CD14-positive monocyte (primary cell): ENCODE measurements around the gene SLC39A6. TPM values are rescaled to one million over a fixed set of nuclear protein-coding genes. Genes with fewer than 3 reads are reported as not detected.
A peak's percentile ranks its signal among the peaks of the same experiment; 100 is the strongest.

ENCODE experiments used
- DNase-seq, 3 donors: peaks; one replicate each; pipeline ENCODE4 v3.0.0-alpha.2; 2011 to 2022
- H2AFZ ChIP-seq: 2 replicates; pipeline ENCODE4 v1.6.0; 2012; ENCODE audit warnings: mild to moderate bottlenecking, low read depth, low read length, inconsistent platforms; ENCODE audit not compliant: insufficient read depth, poor library complexity, severe bottlenecking
- H3K27ac ChIP-seq, 2 donors: 1 replicate in 1 of 2; 2 replicates in 1 of 2; pipeline ENCODE4 v1.5.1; 2012 to 2013; ENCODE audit warnings: low read length in 2 of 2, control low read depth in 1 of 2, inconsistent platforms in 1 of 2, low read depth in 1 of 2, mild to moderate bottlenecking in 1 of 2
- H3K27me3 ChIP-seq, 2 donors: one replicate each; pipeline versions ENCODE4 v1.6.0 to v1.6.1; 2011 to 2013; ENCODE audit warnings: low read length in 2 of 2; ENCODE audit not compliant: control insufficient read depth in 2 of 2, insufficient read depth in 2 of 2
- H3K36me3 ChIP-seq, 2 donors: replicated peaks in 1 of 2; 1 replicate in 1 of 2; 2 replicates in 1 of 2; pipeline versions ENCODE4 v1.5.1 to v1.6.1; 2012 to 2013; ENCODE audit warnings: low read length in 2 of 2, control low read depth in 1 of 2, inconsistent platforms in 1 of 2, mild to moderate bottlenecking in 1 of 2; ENCODE audit not compliant: insufficient read depth in 2 of 2, control insufficient read depth in 1 of 2
- H3K4me1 ChIP-seq, 2 donors: 1 replicate in 1 of 2; 2 replicates in 1 of 2; pipeline versions ENCODE4 v1.5.1 to v1.6.1; 2012 to 2013; ENCODE audit warnings: low read length in 2 of 2, control low read depth in 1 of 2, inconsistent platforms in 1 of 2, mild to moderate bottlenecking in 1 of 2, moderate library complexity in 1 of 2; ENCODE audit not compliant: insufficient read depth in 2 of 2, control insufficient read depth in 1 of 2
- H3K4me2 ChIP-seq: replicated peaks from 2 replicates; pipeline ENCODE3; 2012; ENCODE audit warnings: low read length, moderate library complexity, mild to moderate bottlenecking; ENCODE audit not compliant: poor library complexity, severe bottlenecking; ENCODE audit errors: extremely low read depth
- H3K4me3 ChIP-seq, 3 experiments: fragments of 200-600 bp in 1 of 3; sonication (generic) in 1 of 3; replicated peaks in 1 of 3; 1 replicate in 2 of 3; 2 replicates in 1 of 3; pipeline ENCODE4 v1.5.1; 2011 to 2013; ENCODE audit warnings: low read length in 3 of 3, mild to moderate bottlenecking in 3 of 3, control low read depth in 2 of 3, low read depth in 2 of 3, inconsistent platforms in 1 of 3, moderate library complexity in 1 of 3
- H3K79me2 ChIP-seq: 2 replicates; pipeline ENCODE4 v1.6.0; 2012; ENCODE audit warnings: mild to moderate bottlenecking, control low read depth, inconsistent platforms, low read length, moderate library complexity; ENCODE audit not compliant: insufficient read depth
- H3K9ac ChIP-seq: 2 replicates; pipeline ENCODE4 v1.6.0; 2017; ENCODE audit warnings: low read length, mild to moderate bottlenecking; ENCODE audit not compliant: insufficient read depth, poor library complexity, severe bottlenecking
- H3K9me3 ChIP-seq, 2 donors: replicated peaks in 1 of 2; 1 replicate in 1 of 2; 2 replicates in 1 of 2; pipeline versions ENCODE4 v1.5.1 to v1.6.1; 2012 to 2013; ENCODE audit warnings: low read length in 2 of 2, control low read depth in 1 of 2; ENCODE audit not compliant: control insufficient read depth in 1 of 2, insufficient read depth in 1 of 2
- H4K20me1 ChIP-seq: 2 replicates; pipeline ENCODE4 v1.6.0; 2012; ENCODE audit warnings: mild to moderate bottlenecking, low read length, control low read depth, moderate library complexity; ENCODE audit not compliant: insufficient read depth
- H3K27ac Mint-ChIP-seq, 7 donors: one replicate each; pipeline ENCODE4 v1.8.0; 2020; ENCODE audit warnings: mild to moderate bottlenecking in 7 of 7, mixed read lengths in 7 of 7, moderate library complexity in 6 of 7, inconsistent platforms in 2 of 7
- H3K27me3 Mint-ChIP-seq, 3 donors: one replicate each; pipeline ENCODE4 v1.8.0; 2021 to 2022; ENCODE audit warnings: low read depth in 3 of 3, mild to moderate bottlenecking in 3 of 3, mixed read lengths in 3 of 3, moderate library complexity in 3 of 3, inconsistent platforms in 1 of 3
- H3K36me3 Mint-ChIP-seq, 2 donors: one replicate each; pipeline ENCODE4 v1.8.0; 2020; ENCODE audit warnings: mixed read lengths in 2 of 2, inconsistent platforms in 1 of 2, mild to moderate bottlenecking in 1 of 2
- H3K4me1 Mint-ChIP-seq: one replicate; pipeline ENCODE4 v1.8.0; 2020; ENCODE audit warnings: mild to moderate bottlenecking, mixed read lengths
- H3K4me3 Mint-ChIP-seq, 2 donors: one replicate each; pipeline ENCODE4 v1.8.0; 2020; ENCODE audit warnings: mild to moderate bottlenecking in 2 of 2, mixed read lengths in 2 of 2, moderate library complexity in 1 of 2
- H3K9me3 Mint-ChIP-seq, 7 donors: one replicate each; pipeline ENCODE4 v1.8.0; 2020 to 2022; ENCODE audit warnings: mixed read lengths in 7 of 7, mild to moderate bottlenecking in 6 of 7, moderate library complexity in 6 of 7, inconsistent platforms in 2 of 7
- CTCF ChIP-seq: fragments of 200-600 bp; IDR thresholded peaks from one replicate; pipeline ENCODE4 v1.8.0; 2022; ENCODE audit warnings: antibody characterized with exemption, mild to moderate bottlenecking
- WGBS: methylation state at CpG from one replicate; pipeline ENCODE4 v1.1.5; 2013; ENCODE audit warnings: missing lambda C conversion rate; ENCODE audit not compliant: insufficient coverage; 5-methylcytosine and 5-hydroxymethylcytosine counted together
- intact Hi-C, 2 donors: fragments of 100-400 bp; cut with micrococcal nuclease; formaldehyde crosslinking; loops; one replicate each; pipeline versions ENCODE4 v1.15.0 to v1.15.1; 2023
- polyA plus RNA-seq, 3 donors: library from polyadenylated mRNA; depleted of rRNA in 1 of 3; unstranded in 2 of 3; stranded (reverse) in 1 of 3; fragments of 300-500 nt in 2 of 3; fragments of >200 nt in 1 of 3; fragmentation: Illumina TruSeq in 2 of 3; gene quantifications; 1 replicate in 2 of 3; 2 replicates in 1 of 3; pipeline ENCODE4 v1.2.3, GENCODE V29; 2012 to 2021

Gene SLC39A6
- polyA plus RNA-seq, 3 donors, result 13.2 to 20.1 (median 16.8) TPM

- WGBS, result under 1% methylated on average over 64 of the region's 66 CpGs
- H3K27me3 ChIP-seq, result no peaks in the 10 kb centered on the region
- DNase-seq, result peak; percentile 93 to 97 (median 96)
- H3K4me3 Mint-ChIP-seq, result peak within 1 kb of the TSS; percentile 88 to 95
- TF ChIP-seq CTCF, result no peak
- peaks cover 7 to 15% of the 10 kb centered on the region in 2 donors for H3K36me3 Mint-ChIP-seq
- peaks cover 9 to 21% of the 10 kb centered on the region in 2 donors for H3K4me1 ChIP-seq
- peak within 1 kb of the TSS; percentile 75 for H2AFZ ChIP-seq
- no peaks in the 10 kb centered on the region for H3K9me3 ChIP-seq
- peak within 1 kb of the TSS; percentile 79 for H3K4me2 ChIP-seq
- peaks cover 0 to 5% (median 0%) of the 10 kb centered on the region in 7 donors for H3K9me3 Mint-ChIP-seq
- peaks cover 7% of the 10 kb centered on the region for H4K20me1 ChIP-seq
- intact Hi-C loops, result loop anchor here (1.0 to 10.0 kb wide), 6 partner anchors 57 to 723 kb away; partner anchors contain the start of genes ELP2 (in 2 of the 2), RMP24 (in 2 of the 2), SLC39A6 (in 2 of the 2) and ZNF24 (in 1 of the 2)
- peak within 1 kb of the TSS; percentile 84 to 86 (median 86) for H3K4me3 ChIP-seq
- H3K27ac Mint-ChIP-seq, result peak within 1 kb of the TSS; percentile 93 to 98 (median 97)
- peak within 1 kb of the TSS; percentile 96 to 98 for H3K27ac ChIP-seq
- peaks cover 27% of the 10 kb centered on the region for H3K4me1 Mint-ChIP-seq
- peaks cover 0 to 8% of the 10 kb centered on the region in 2 donors for H3K36me3 ChIP-seq
- peak within 1 kb of the TSS; percentile 96 for H3K9ac ChIP-seq
- H3K27me3 Mint-ChIP-seq, result peaks cover 5 to 6% (median 5%) of the 10 kb centered on the region in 3 donors
- H3K79me2 ChIP-seq, result peaks cover 50% of the 10 kb centered on the region
These were observed 61.8 kb downstream of the SLC39A6 start, which contains the start of gene RPRD1A for GRCh38 chr18:36067055-36067957. Gene RPRD1A, minus strand, starts transcription at chr18:36067559. Its CDS starts 155 bp downstream, at chr18:36067404.

- H3K4me1 ChIP-seq, result peaks cover 9 to 21% of the 10 kb centered on the region in 2 donors
- peak overlapping the region; percentile 96 for H3K9ac ChIP-seq
- peak overlapping the region; percentile 75 for H2AFZ ChIP-seq
- H3K27me3 Mint-ChIP-seq, result peaks cover 5% of the 10 kb centered on the region in 3 donors
- H3K4me1 Mint-ChIP-seq, result peaks cover 27% of the 10 kb centered on the region
- peaks cover 56% of the 10 kb centered on the region for H3K79me2 ChIP-seq
- TF ChIP-seq CTCF, result no peak
- H3K36me3 ChIP-seq, result peaks cover 0 to 8% of the 10 kb centered on the region in 2 donors
- no peaks in the 10 kb centered on the region for H3K9me3 ChIP-seq
- intact Hi-C loops, result loop anchor here (1.0 to 10.0 kb wide), 6 partner anchors 58 to 722 kb away; partner anchors contain the start of genes ELP2 (in 2 of the 2), RMP24 (in 2 of the 2), SLC39A6 (in 2 of the 2) and ZNF24 (in 1 of the 2)
- H4K20me1 ChIP-seq, result peaks cover 7% of the 10 kb centered on the region
- H3K27me3 ChIP-seq, result no peaks in the 10 kb centered on the region
- H3K4me2 ChIP-seq, result peak overlapping the region; percentile 79
- 7% methylated on average over 3 of the region's 5 CpGs for WGBS
- peaks cover 0 to 5% (median 0%) of the 10 kb centered on the region in 7 donors for H3K9me3 Mint-ChIP-seq
- H3K27ac Mint-ChIP-seq, result peak overlapping the region; percentile 93 to 98 (median 97)
- peaks cover 7 to 15% of the 10 kb centered on the region in 2 donors for H3K36me3 Mint-ChIP-seq
- peak overlapping the region; percentile 96 to 98 for H3K27ac ChIP-seq
- H3K4me3 ChIP-seq, result peak overlapping the region; percentile 84 to 86 (median 86)
- peak overlapping the region; percentile 88 to 95 for H3K4me3 Mint-ChIP-seq
- DNase-seq, result peak; percentile 18 to 51 (median 46)
These were observed 62.5 kb downstream of the SLC39A6 start for GRCh38 chr18:36066686-36067054.
